RPMI8226 (cell line): Measurements from ENCODE around the gene PRR5L.

Source experiments
- DNase-seq: peaks from one replicate; pipeline ENCODE4 v3.0.0-alpha.2; 2015

The PRR5L gene

DNA sequence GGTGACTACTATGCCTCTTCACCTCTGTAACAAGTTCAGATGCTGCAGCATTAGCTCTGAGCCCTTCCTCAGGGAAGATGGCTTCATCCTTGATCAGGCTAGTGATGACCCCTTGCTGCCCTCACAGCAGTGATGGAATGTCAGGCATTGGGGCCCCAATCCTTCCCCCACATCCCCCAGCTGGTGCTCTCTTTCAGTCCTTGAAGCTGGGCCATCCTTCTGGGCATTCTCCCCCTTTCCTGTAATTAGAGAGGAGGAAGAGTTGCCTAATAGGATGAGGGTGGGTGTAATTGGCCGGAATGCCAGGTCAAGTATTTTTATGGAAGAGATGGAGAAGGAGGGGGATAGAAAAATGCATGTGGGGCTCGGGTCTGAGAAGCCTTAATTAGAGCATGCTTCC lies 151.4 kb downstream of the PRR5L start:
- no peak for DNase-seq

DNA sequence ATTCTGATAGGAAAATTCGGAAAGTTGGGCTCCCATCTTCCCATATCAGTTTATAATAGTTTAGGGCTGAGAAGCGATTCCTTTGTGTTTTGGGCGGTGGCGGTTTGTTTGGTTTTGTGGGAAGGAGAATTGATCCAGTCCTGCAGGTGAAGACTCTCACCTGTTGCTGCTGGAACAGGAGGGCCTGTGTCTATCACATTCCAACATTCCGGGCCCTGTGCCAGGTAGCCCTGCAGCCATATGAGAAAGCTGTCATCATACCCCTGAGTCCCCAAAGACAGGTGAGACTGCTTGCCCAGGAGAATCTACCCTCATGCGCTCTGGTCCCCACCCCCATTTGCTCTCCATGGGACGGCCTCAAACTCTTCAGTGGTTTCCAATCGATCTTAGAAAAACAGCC lies 151.9 kb downstream of the PRR5L start:
- no peak for DNase-seq

DNA sequence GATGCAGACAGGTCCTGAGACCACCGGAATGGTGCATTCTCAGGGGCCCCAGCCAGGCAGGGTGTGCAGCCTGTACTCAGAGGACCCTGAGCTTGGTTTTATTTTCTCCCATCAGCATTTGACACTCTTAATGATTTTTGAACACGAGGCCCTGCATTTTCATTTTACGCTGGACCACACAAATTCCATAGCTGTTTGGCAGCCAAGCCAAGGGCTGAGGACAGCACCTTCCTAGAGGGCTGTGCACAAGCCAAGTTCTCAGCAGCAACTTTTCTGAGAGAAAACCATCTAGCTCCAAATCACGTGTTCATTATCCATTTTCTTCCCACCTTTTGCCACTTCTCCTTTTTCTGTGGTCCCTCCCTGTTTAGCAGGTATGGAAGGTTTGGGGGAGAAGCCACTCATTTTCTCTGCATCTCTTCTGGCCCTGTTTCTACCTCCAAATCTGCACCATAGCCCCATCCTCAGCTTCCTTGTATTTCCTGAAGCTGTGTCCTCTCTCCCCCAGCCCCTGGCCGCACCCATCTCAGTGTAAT lies 153.5 kb downstream of the PRR5L start:
- DNase-seq: no peak

DNA sequence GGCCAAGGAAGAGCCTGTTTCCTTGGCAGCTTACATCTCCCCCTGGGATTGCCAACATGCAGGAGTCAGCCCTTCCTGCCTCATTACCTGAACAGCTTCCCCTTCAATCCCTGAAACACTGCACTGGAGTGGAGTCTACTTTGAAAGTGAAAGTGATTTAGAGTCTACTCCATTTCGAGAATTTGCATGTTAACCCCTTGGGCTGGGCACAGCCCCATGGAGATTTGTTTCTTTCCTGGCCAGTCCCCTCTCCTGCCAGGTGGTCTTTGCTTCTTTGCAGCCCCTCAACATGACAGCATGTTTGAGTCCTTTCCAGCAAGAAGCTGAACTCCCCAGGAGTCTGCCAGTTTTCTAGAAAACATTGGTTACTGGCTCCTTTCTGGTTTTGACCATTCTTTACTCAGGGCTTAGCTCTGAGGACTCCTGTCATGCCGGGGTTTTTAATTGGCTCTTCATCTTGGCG lies 154.1 kb downstream of the PRR5L start:
- no peak for DNase-seq

DNA sequence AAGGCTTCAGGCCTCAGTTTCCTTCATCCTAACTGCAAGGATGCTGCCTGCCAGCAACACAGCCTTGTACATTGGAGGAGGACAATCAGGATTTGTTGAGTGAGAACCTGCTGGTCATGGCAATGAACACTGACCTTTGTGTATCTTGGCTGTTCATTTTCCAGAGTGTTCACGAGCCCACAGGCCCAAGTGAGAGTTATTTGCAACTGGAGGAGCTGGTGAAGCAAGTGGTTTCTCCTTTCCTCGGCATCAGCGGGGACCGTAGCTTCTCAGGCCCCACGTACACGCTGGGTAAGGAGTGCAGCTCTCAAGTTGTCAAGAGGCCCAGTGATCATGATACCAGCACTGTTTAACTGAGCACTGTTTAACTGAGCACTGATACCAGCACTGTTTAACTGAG lies 155.0 kb downstream of the PRR5L start:
- no peak for DNase-seq

DNA sequence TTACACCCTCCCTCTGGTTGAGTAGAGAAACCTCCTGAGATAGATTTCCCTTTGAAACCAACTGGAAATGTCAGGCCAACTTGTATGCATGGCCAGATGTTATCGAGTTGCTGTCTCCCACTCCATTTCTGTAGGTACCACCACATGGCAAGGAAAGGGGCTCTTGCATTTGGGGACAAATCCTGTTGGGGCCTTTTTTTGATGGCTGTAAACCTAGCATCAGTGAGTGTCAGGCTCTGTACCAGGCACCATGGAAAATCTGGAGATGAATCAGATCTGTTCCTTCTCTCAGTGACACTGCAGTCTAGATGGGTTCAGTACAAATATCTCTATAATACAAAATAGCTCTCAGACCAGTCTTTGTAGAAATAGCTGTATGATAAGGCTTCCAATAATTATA lies 155.6 kb downstream of the PRR5L start:
- DNase-seq: no peak

DNA sequence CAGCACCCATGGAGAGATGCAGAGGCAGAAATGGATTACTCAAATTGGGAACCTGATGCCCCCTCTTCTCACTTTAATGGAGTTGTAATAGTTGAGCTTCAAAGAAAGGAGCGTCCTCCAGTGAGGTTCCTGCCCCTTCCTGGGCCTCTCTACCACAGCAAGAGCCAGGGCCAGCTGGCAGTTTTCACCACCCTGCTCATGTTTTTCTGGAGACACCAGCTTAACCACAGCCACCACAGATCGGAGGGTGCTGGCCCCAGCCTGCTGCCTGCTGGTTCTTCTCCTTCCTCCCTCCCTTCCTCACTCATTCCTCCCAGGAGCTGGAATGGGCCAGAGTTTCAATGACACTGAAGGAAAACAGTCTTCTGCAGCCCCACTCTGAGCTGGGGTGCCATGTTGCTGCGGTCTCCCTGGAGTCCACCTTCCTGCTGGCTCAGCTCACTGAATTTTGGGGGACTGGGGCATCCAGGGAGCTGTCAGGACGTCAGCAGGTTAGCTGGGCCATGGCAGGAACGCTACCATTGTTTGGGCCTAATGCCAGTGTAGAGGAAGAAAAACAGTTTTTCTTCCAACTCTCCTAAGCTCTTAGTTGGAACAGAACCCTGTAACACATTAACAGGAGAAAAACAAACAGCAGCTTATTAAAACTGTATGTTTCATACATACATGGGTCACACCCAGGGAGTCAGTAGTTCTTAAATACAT lies 156.3 kb downstream of the PRR5L start:
- DNase-seq: peak; percentile 46

DNA sequence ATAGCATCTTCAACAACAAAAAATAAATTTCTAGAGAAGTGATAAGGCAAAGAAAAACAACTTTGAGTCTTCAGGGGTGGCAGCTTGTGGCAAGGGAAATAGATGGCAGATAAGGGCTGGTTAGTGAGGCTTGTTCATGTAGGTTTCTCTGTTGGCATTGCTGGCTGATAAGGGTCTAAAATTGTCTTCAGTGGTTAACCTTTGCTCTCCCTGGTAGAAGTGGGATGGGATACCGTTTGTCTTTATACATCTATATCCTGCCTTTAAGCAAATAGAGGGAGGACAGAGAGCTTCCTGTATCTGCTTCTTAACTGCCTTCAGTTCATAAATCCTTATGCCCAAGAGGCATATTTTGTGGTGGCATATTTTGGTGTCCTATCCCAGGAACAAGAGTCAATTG lies 156.9 kb downstream of the PRR5L start:
- DNase-seq: no peak

DNA sequence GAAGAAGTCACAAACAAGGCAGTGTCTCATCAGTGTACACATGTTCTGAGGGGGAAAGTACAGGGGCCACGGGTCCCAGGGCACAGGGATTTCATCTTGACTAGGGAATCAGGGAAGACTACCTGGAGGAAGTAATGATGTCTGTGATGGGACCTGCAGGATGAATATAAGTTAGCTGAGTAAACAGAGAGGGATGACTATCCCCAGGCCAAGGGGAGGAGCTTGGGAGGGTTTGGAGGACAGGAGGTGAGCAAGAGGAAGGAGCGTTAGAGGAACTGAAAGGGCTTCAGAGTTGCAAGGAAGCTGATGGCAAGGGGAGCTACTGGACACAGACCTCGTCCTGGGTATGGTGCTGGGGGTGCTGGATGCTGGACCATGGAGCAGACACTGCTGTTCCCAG lies 157.6 kb downstream of the PRR5L start:
- DNase-seq: peak; percentile 36

DNA sequence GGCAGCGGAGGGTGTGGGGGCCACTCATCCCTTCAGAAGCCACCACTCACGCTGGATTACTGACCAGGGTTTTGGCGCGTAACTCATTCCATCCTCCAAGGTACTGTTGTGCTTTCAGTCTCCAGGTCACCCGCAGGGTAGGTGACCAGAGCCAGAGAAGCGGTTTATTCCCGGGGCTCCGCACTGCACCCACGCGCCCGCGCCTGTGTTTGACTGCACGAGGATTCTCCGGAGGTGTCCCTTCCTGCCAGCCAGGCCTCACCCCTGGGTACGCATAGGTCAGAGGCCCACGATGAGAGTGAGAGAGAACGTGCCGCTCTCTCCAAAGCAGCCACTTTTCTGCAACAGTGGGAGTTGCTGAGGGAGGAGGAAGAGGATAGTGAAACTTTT lies 158.5 kb downstream of the PRR5L start:
- no peak for DNase-seq

DNA sequence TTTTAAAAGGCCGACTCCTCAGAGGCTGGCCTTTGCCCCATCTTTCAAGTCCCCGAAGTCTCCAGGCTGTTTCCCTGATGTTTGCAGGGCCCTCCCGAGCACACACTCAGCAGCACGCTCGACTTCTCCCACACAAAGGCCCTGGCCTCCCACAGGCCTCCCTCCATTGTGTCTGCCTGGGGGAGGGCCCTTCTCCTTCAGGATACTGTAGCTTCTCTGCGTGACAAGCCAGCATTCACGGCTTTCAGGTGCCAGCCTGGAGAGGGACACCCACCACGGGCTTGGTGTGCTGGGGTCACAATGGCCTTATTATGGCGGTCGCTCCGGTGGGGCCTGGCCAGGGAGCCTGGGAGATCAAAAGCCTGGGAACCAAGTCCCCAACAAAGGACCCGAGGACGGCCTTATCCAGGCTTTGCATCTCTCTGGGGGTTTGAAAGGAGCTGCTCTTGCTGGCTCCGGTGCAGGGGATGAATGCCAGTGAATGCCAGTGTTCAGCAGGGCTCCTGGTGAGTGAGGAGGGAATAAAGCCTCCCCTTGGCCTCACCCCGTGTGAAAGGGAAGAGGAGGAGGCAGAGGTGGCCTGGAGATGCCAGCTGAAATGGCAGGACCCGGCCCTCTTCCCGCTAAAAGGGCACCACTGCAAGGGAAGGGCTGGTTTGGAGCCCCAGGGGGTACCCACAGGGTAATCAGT lies 159.0 kb downstream of the PRR5L start:
- DNase-seq: no peak

DNA sequence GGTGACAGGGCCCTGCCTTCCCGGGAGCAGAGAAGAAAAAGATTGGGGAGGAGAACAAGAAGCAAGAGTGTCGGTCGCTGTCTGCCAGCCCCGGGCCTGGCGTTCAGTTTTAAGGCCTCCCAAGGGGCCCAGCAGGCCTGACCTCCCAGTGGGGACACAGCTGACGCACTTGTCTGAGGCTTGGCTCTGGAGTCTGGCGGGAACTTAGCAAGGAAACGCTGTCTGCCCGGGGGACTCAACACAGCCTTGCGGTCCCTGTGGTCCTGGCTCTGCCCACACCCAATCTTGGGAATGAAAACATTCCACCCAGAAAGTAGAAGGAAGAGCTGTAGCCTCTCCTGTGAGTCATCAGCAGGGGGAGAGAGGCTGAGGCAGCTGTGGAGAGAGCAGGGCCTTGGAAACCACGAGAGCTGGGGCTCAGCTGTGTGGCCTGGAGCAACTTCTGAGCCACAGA lies 159.6 kb downstream of the PRR5L start:
- no peak for DNase-seq

DNA sequence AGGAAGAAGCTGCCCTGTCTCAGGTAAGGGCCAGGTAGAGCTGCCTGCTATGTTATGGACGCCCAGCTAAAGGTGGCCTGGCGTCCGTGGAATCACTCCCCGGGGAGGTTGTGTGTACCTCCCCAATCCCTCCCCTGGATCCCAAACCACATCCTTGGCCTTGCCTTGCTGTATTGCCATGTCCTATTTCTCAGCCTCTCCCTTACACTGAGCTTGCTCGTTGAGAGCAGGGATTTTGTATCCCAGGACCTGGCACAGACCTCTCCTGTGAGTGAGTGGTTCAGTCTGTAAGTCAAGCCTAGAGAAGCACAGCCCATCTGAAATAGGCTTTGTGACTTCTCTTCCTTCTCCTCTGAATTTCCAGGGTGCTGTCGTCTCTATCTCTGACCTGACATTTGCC lies 160.1 kb downstream of the PRR5L start:
- DNase-seq: no peak

DNA sequence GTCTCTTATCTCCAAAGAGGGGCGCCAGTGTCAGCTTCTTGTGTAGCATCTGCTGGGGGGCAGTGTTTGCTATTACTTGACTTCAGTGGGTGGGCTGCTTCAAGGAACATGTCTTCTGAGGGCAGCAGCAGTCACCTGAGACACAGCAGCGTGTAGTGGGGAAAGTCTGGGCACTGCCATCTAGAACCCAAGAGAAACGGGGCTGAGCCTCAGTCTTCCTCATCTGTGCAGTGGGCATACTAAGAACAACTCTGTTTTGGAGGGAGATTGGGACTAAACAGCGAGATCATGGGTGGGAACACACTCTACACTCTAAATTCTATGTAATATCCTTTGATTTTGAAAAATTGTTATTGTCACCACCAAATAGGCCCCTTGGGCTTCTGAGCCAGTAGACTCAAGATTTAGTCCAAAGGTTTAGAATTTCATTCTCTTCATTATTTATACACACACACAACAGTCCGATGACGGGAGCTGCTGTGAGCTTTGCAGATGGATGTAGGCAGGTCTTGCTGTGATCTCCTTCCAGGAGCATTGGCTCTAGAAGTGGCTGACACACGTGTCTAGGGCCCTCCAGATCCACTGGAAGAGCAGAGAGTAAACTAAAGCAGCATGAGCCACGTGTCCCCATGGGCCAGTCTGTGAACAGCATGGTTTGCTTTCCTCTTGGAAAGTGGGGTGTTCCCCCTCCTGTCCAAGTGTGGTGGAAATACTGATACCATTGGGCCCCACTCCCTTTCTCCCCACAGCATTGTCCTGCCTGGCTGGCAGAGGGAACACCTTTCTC lies 162.2 kb downstream of the PRR5L start:
- no peak for DNase-seq

DNA sequence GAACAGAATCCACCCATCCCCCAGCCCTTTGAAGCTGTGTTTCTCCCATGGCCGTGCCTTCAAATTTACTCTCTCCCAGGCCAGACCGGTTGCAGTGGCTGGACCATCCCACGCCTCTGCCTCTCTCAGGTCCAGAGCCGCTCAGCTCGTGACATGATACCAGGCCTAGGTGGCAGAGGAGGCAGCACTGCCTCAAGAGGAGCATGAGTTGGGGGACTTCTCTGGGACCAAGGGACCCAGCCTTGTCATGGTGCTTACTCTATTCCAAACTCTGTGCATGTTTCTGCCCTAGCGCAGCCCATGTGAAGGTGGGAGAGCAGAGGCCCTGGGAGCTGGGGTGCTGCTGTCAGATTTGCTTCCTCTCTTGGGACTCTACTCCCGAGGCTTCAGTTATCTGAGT lies 163.0 kb downstream of the PRR5L start:
- DNase-seq: no peak

DNA sequence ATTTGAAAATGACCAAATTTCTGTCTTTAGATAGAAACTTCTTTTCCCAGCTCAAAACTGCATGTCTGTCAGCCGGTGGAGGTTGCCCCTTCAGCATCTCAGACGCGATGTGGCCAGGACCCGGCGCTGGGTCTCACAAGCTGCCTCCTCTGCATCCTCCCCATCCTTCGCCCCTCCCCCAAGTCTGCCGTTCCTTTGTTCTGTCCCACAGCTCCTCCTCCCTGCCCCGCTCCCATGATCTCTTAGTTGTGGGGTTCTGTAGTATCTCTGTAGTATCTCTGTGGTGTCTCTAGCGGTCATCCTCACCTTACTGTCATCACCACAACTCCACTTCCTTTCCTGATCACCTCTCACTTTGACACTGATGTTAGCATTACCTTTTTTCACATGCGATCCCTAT lies 164.1 kb downstream of the PRR5L start:
- DNase-seq: no peak

DNA sequence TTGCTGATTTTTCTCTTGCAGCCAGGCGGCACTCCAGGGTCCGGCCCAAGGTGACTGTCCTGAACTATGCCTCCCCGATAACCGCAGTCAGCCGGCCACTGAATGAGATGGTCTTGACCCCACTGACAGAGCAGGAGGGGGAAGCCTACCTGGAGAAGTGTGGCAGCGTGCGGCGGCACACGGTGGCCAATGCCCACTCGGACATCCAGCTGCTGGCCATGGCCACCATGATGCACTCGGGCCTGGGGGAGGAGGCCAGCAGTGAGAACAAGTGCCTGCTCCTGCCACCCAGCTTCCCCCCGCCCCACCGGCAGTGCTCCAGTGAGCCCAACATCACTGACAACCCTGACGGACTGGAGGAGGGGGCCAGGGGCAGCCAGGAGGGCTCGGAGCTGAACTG lies 166.2 kb downstream of the PRR5L start:
- DNase-seq: no peak

DNA sequence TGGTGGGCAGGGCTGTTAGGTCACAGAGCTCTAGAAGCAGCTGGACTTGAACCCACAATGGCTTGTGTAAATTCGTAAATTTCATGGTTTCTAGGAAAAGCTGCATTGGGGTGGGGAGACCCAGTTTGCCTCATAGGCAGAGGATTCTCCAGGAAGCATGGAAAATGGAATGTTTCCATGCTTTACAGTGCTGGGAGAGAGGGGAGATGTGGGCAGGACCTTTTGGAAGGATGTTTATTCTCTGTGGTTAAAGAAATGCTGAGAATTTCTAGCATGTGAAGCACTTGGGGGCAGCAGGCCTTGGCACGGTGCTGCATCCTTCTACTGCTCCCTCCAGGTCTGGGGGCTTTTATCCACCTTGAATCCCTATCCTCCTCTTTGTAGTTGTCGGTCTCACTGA lies 167.7 kb downstream of the PRR5L start:
- DNase-seq: no peak

DNA sequence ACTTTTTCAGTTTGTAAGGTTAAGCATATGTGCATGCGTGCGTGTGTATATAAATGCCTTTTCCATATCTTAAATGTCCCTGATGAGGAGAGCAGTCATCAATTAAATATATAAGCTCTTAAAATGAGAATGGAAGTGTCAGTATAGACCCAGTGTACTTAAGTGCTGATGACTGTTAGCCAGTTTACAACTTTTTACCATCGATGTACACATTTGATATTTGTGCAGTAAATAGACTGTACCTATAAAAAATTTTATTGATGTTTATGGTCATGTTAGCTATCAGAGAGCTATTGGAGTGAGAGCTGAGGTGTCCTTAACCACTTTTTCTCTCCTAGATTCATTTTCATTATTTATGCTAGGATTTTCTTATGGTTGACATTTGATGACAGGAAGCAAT lies 168.6 kb downstream of the PRR5L start:
- DNase-seq: no peak

DNA sequence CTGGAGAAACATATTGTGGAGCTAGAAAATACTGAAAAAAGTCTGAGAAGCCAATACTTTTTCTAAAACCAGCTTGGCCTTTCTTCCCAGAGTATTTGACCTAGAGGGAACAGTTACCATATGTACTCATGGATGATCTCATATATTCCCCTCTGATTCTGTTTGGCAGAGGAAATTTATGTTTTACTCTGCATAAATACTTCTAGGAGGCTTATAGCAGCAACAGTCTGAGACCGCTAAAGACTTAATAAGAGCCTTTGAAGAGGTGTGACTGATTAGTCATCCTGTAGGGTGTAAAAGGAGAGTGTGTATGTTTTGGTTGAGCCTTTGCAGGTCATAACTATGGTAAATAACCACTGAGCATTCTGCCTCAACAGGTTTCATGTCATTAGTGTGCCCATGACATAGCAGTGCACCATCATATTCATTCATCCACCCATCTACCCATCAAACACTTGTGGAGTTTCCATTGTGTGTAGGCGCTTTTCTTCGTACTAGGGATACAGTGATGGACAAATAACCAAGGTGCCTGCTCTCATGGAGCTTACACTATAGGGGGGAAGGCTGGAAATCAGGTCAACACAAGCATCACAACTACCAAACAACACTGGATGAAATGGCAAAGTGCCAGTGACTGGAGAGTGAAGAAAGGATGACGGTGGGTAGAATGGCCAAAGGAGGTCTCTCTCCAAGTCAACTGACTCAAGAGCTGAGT lies 169.5 kb downstream of the PRR5L start:
- DNase-seq: no peak

DNA sequence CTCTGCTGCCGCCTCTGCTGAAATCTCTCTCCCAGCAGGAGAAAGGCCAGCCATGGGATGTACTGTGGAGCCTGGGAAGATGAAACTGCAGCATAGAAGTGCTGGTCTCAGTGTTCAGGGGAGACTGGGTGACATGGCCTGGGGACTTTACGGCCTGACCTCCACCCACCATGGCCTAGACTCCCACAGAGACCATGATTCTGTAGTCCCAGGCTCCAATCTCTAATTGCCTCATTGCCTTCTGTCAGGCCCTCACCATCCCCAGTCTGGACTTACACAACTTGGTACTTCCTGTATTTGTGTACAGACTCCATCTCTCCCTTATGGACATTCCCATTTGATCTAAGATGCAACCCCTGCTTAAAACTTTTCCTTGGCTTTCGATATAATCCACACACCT lies 170.9 kb downstream of the PRR5L start:
- no peak for DNase-seq

DNA sequence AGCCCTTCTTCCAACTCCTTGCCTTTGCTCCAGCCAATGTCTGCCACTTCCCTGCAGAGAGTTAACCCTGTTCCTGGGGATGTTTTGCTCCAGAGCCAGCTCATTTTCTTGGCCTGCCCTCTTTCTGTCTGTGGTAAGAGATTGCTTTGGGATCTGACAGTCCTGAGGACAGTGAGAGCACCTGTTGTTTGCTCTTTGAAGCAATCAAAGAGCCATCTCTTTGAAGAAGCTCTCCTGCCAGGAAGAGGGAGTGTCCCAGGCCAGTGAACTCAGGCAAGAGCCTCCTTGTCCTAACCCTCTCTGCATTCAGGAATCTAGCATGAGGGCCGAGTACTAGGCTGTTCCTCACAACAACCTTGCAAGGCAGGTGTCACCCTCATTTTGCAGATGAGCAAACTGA lies 171.8 kb downstream of the PRR5L start:
- no peak for DNase-seq

DNA sequence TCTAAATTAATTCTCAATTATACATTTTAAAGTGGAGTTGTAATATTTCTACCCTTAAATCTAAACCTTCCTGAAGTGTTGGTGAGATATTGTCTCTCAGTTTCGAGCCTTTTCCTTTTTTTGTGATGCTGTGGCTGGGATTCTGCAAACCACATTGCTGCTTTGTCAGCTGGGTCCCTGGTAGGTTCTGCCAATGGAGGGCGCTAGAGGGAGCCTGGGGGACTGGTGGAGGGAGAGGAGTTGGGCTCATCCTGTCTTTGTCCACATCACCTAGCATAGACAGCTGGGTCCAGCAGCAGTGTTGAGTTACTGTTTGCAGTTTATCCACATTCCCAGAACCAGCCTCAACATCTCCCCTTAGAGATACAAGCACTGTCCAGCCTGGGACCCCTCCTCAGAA lies 173.0 kb downstream of the PRR5L start:
- DNase-seq: peak; percentile 25
